HepG2 (cell line): Measurements from ENCODE around the gene RAB3GAP1. TPM values are rescaled to one million over a fixed set of nuclear protein-coding genes. Genes with fewer than 3 reads are reported as not detected.

Source experiments
- BRD4 ChIP-seq: sonication (generic); formaldehyde crosslinking; IDR thresholded peaks from 2 replicates; pipeline ENCODE4 v1.4.0; 2020; ENCODE audit warnings: missing genetic modification reagents
- FOXJ3 ChIP-seq: sonication (generic); formaldehyde crosslinking; IDR thresholded peaks from 2 replicates; pipeline ENCODE4 v1.4.0; 2020; ENCODE audit warnings: missing genetic modification reagents, mild to moderate bottlenecking, borderline replicate concordance
- HNF4A ChIP-seq: sonication (generic); formaldehyde crosslinking; IDR thresholded peaks from 2 replicates; pipeline ENCODE4 v1.4.0; 2020; ENCODE audit warnings: missing genetic modification reagents
- HNF4G ChIP-seq, 2 experiments: sonication (generic) in 1 of 2; formaldehyde crosslinking in 1 of 2; IDR thresholded peaks; 2 replicates each; pipeline versions ENCODE4 v1.4.0 to v1.6.1; 2011 to 2020; ENCODE audit warnings: borderline replicate concordance in 2 of 2, low read depth in 2 of 2, mild to moderate bottlenecking in 2 of 2, low read length in 1 of 2, missing genetic modification reagents in 1 of 2, moderate library complexity in 1 of 2
- HOXA7 ChIP-seq: sonication (generic); formaldehyde crosslinking; IDR thresholded peaks from 2 replicates; pipeline ENCODE4 v1.8.1; 2022; ENCODE audit warnings: mild to moderate bottlenecking, missing genetic modification reagents, moderate library complexity
- KDM6A ChIP-seq: IDR thresholded peaks from 2 replicates; pipeline ENCODE4 v1.6.1; 2016; ENCODE audit warnings: low read depth
- SRSF1 ChIP-seq: fragments of 200-400 bp; formaldehyde crosslinking; optimal IDR thresholded peaks from 2 replicates; pipeline ENCODE3; 2017; ENCODE audit warnings: mild to moderate bottlenecking, low read depth, low read length, moderate library complexity
- XBP1 ChIP-seq: sonication (generic); formaldehyde crosslinking; IDR thresholded peaks from 2 replicates; pipeline ENCODE4 v1.5.0; 2020; ENCODE audit warnings: missing genetic modification reagents
- ZNF616 ChIP-seq: sonication (generic); formaldehyde crosslinking; IDR thresholded peaks from 2 replicates; pipeline ENCODE4 v1.5.0; 2020; ENCODE audit warnings: low read depth, mild to moderate bottlenecking, missing genetic modification reagents
- ZNF703 ChIP-seq: sonication (generic); formaldehyde crosslinking; IDR thresholded peaks from 2 replicates; pipeline ENCODE4 v1.5.1; 2020; ENCODE audit warnings: missing genetic modification reagents, mild to moderate bottlenecking, moderate library complexity, borderline replicate concordance
- polyA plus RNA-seq, 8 experiments: library from polyadenylated mRNA; depleted of rRNA in 3 of 8; stranded (reverse) in 7 of 8; unstranded in 1 of 8; fragments of >200 nt; fragmentation: Illumina TruSeq in 4 of 8; extraction: Trizol in 4 of 8; gene quantifications; 2 replicates each; pipeline versions ENCODE4 v1.2.1 to v1.2.3, GENCODE V29; 2011 to 2016; ENCODE audit warnings: low read depth in 4 of 8, missing spikeins in 1 of 8, mixed read lengths in 1 of 8; ENCODE audit not compliant: insufficient read depth in 1 of 8
- total RNA-seq, 5 experiments: library from RNA; depleted of rRNA; stranded (reverse); fragments of >200 nt; fragmentation: Illumina TruSeq; extraction: Trizol; gene quantifications; 2 replicates each; pipeline ENCODE4 v1.2.3, GENCODE V29; 2016; ENCODE audit warnings: low read depth in 1 of 5
- TF ChIP-seq, protein P1 (sequence below): IDR thresholded peaks from 2 replicates; pipeline ENCODE4 v1.6.1; 2016; ENCODE audit warnings: missing biosample characterization, missing genetic modification reagents, low read depth
- TF ChIP-seq, protein P2 (sequence below), 2 experiments: sonication (generic) in 1 of 2; formaldehyde crosslinking in 1 of 2; IDR thresholded peaks; 2 replicates each; pipeline versions ENCODE4 v1.4.0 to v1.6.1; 2016 to 2020; ENCODE audit warnings: borderline replicate concordance in 1 of 2, low read depth in 1 of 2, mild to moderate bottlenecking in 1 of 2, missing genetic modification reagents in 1 of 2
- TF ChIP-seq, protein P3 (sequence below): sonication (generic); formaldehyde crosslinking; IDR thresholded peaks from 2 replicates; pipeline ENCODE4 v1.5.1; 2020; ENCODE audit warnings: mild to moderate bottlenecking, missing genetic modification reagents, borderline replicate concordance
- TF ChIP-seq, protein P4 (sequence below): sonication (generic); formaldehyde crosslinking; IDR thresholded peaks from 2 replicates; pipeline ENCODE4 v1.4.0; 2020; ENCODE audit warnings: missing genetic modification reagents

The RAB3GAP1 gene
- total and polyA plus RNA-seq, 2 of the 13 experiments (the other 11 are each of a cell fraction or from before 2014, with no cell fraction given), result 15.2 to 48.8 TPM

DNA sequence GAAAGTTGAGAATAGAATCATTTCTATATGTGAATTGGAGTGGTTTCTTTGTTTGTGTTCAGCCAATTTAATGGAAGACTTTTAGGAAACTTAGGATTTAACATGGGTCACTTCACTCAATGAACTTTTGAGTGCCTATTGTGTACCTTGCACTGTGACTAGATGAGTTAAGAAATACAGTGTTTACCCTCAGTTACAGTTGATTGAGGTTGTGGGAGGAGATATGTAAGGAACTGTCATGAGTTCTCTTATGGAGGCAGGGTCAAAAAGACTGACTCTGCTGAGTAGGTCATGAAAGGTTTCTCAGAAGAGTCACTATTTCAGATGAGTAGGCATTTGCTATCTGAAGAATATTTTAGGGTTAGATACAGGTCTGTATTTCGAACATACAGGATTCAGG is 98.6 kb downstream of the RAB3GAP1 start (continued):
- TF ChIP-seq ZNF616 (CRISPR knock-in tag), result no peak
- TF ChIP-seq HNF4A (CRISPR knock-in tag), result peak; percentile 89
- TF ChIP-seq XBP1 (CRISPR knock-in tag), result no peak
- TF ChIP-seq, protein P1, sequence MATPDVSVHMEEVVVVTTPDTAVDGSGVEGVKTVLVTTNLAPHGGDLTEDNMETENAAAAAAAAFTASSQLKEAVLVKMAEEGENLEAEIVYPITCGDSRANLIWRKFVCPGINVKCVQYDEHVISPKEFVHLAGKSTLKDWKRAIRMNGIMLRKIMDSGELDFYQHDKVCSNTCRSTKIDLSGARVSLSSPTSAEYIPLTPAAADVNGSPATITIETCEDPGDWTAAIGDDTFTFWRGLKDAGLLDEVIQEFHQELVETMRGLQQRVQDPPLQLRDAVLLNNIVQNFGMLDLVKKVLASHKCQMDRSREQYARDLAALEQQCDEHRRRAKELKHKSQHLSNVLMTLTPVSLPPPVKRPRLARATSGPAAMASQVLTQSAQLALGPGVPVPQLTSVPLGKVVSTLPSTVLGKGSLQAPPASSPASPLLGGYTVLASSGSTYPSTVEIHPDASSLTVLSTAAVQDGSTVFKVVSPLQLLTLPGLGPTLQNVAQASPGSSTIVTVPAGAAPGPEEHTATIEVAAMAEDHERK (CRISPR knock-in tag), result no peak
- no peak for TF ChIP-seq HOXA7 (CRISPR knock-in tag)
- TF ChIP-seq HNF4G (IDR thresholded peaks at IDR 0.05; ENCODE audit: borderline replicate concordance, low read depth, low read length), result peak; percentile 74; the same call in 1 of the 2 replicates
- TF ChIP-seq HNF4G (CRISPR knock-in tag; IDR thresholded peaks at IDR 0.05; ENCODE audit: borderline replicate concordance, low read depth), result no peak
- TF ChIP-seq, protein P2, sequence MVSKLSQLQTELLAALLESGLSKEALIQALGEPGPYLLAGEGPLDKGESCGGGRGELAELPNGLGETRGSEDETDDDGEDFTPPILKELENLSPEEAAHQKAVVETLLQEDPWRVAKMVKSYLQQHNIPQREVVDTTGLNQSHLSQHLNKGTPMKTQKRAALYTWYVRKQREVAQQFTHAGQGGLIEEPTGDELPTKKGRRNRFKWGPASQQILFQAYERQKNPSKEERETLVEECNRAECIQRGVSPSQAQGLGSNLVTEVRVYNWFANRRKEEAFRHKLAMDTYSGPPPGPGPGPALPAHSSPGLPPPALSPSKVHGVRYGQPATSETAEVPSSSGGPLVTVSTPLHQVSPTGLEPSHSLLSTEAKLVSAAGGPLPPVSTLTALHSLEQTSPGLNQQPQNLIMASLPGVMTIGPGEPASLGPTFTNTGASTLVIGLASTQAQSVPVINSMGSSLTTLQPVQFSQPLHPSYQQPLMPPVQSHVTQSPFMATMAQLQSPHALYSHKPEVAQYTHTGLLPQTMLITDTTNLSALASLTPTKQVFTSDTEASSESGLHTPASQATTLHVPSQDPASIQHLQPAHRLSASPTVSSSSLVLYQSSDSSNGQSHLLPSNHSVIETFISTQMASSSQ (IDR thresholded peaks at IDR 0.05; ENCODE audit: low read depth), result peak; percentile 18; the same call in 1 of the 2 replicates
- TF ChIP-seq, protein P2 (CRISPR knock-in tag; IDR thresholded peaks at IDR 0.05; ENCODE audit: borderline replicate concordance), result no peak
- TF ChIP-seq, protein P3, sequence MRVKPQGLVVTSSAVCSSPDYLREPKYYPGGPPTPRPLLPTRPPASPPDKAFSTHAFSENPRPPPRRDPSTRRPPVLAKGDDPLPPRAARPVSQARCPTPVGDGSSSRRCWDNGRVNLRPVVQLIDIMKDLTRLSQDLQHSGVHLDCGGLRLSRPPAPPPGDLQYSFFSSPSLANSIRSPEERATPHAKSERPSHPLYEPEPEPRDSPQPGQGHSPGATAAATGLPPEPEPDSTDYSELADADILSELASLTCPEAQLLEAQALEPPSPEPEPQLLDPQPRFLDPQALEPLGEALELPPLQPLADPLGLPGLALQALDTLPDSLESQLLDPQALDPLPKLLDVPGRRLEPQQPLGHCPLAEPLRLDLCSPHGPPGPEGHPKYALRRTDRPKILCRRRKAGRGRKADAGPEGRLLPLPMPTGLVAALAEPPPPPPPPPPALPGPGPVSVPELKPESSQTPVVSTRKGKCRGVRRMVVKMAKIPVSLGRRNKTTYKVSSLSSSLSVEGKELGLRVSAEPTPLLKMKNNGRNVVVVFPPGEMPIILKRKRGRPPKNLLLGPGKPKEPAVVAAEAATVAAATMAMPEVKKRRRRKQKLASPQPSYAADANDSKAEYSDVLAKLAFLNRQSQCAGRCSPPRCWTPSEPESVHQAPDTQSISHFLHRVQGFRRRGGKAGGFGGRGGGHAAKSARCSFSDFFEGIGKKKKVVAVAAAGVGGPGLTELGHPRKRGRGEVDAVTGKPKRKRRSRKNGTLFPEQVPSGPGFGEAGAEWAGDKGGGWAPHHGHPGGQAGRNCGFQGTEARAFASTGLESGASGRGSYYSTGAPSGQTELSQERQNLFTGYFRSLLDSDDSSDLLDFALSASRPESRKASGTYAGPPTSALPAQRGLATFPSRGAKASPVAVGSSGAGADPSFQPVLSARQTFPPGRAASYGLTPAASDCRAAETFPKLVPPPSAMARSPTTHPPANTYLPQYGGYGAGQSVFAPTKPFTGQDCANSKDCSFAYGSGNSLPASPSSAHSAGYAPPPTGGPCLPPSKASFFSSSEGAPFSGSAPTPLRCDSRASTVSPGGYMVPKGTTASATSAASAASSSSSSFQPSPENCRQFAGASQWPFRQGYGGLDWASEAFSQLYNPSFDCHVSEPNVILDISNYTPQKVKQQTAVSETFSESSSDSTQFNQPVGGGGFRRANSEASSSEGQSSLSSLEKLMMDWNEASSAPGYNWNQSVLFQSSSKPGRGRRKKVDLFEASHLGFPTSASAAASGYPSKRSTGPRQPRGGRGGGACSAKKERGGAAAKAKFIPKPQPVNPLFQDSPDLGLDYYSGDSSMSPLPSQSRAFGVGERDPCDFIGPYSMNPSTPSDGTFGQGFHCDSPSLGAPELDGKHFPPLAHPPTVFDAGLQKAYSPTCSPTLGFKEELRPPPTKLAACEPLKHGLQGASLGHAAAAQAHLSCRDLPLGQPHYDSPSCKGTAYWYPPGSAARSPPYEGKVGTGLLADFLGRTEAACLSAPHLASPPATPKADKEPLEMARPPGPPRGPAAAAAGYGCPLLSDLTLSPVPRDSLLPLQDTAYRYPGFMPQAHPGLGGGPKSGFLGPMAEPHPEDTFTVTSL (CRISPR knock-in tag), result peak; percentile 71
- TF ChIP-seq ZNF703 (CRISPR knock-in tag), result no peak
- TF ChIP-seq, protein P4, sequence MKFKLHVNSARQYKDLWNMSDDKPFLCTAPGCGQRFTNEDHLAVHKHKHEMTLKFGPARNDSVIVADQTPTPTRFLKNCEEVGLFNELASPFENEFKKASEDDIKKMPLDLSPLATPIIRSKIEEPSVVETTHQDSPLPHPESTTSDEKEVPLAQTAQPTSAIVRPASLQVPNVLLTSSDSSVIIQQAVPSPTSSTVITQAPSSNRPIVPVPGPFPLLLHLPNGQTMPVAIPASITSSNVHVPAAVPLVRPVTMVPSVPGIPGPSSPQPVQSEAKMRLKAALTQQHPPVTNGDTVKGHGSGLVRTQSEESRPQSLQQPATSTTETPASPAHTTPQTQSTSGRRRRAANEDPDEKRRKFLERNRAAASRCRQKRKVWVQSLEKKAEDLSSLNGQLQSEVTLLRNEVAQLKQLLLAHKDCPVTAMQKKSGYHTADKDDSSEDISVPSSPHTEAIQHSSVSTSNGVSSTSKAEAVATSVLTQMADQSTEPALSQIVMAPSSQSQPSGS (CRISPR knock-in tag), result peak; percentile 36; the same call in 1 of the 2 replicates
- 0 out of 2 replicates have a peak, but pooled peaks have one; percentile 56 for TF ChIP-seq FOXJ3 (CRISPR knock-in tag)
- TF ChIP-seq KDM6A (CRISPR knock-in tag), result 0 out of 2 replicates have a peak, but pooled peaks have one; percentile 44
- TF ChIP-seq SRSF1, result no peak
- TF ChIP-seq BRD4 (CRISPR knock-in tag), result no peak
